ENCODE measurements around the gene CELSR2.

CELSR2 gene

GRCh38 chr1:109266965-109267364 is 17.6 kb downstream of the CELSR2 start:
- no peak for DNase-seq

GRCh38 chr1:109267743-109268300 is 18.5 kb downstream of the CELSR2 start:
- DNase-seq = no peak

DNA sequence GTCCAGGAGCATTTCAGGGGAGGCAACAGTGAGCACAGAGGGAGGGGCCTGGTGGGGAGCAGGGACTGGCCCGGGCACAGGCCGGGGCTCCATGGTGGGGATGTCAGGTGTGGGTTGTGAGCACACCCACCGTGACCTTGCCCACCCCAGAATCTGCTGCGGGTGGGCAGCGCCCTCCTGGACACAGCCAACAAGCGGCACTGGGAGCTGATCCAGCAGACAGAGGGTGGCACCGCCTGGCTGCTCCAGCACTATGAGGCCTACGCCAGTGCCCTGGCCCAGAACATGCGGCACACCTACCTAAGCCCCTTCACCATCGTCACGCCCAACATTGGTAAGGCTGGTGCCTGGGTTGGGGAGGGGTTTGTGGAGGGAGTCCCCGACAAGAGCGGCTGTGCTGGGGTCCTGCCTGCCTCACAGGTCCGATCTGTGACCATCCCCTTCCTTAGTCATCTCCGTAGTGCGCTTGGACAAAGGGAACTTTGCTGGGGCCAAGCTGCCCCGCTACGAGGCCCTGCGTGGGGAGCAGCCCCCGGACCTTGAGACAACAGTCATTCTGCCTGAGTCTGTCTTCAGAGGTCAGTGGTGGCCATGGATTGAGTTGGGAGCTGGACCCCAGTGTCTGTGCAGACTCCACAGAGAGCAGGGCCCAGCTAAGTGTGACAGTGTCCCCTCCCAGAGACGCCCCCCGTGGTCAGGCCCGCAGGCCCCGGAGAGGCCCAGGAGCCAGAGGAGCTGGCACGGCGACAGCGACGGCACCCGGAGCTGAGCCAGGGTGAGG is 19.3 kb downstream of the CELSR2 start:
- DNase-seq = no peak

GRCh38 chr1:109269212-109269980 is 20.1 kb downstream of the CELSR2 start:
- DNase-seq = no peak

DNA sequence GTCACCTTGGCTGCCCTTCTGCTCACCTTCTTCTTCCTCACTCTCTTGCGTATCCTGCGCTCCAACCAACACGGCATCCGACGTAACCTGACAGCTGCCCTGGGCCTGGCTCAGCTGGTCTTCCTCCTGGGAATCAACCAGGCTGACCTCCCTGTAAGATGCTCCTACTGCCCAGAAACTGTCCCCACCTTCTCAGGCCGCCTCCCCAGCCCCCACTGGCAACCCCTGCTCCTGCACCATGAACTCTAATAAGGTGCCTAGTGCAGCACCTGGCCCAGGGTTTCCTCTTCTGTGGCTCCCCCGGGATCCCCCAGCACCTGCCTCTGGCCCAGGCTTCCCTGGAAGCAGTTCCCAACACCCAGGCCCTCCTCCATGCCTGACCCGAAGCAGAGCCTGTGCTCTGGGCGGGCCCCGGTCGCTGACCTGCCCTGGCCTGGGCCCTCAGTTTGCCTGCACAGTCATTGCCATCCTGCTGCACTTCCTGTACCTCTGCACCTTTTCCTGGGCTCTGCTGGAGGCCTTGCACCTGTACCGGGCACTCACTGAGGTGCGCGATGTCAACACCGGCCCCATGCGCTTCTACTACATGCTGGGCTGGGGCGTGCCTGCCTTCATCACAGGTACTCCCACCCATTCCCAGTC is 20.8 kb downstream of the CELSR2 start:
- DNase-seq = no peak

- no peak for DNase-seq
Measured at GRCh38 chr1:109270623-109271317, 21.4 kb downstream of the CELSR2 start.

- DNase-seq = no peak
Measured at GRCh38 chr1:109271458-109271857, 22.1 kb downstream of the CELSR2 start.

GRCh38 chr1:109272021-109272799 is 22.9 kb downstream of the CELSR2 start:
- DNase-seq = no peak

DNA sequence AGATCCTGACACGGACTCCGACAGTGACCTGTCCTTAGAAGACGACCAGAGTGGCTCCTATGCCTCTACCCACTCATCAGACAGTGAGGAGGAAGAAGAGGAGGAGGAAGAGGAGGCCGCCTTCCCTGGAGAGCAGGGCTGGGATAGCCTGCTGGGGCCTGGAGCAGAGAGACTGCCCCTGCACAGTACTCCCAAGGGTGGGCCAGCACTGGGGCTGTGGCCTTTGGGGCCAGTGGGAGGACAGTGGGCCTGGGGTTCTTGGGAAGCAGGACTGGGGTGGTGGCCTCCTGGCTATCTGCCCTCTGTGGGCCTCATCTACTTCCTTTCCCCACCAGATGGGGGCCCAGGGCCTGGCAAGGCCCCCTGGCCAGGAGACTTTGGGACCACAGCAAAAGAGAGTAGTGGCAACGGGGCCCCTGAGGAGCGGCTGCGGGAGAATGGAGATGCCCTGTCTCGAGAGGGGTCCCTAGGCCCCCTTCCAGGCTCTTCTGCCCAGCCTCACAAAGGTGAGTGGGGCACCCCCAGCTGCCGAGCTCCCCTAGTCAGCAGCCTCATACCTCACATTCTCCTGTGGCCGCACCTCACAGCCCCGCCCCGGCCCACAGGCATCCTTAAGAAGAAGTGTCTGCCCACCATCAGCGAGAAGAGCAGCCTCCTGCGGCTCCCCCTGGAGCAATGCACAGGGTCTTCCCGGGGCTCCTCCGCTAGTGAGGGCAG is 23.6 kb downstream of the CELSR2 start:
- DNase-seq = no peak

DNA sequence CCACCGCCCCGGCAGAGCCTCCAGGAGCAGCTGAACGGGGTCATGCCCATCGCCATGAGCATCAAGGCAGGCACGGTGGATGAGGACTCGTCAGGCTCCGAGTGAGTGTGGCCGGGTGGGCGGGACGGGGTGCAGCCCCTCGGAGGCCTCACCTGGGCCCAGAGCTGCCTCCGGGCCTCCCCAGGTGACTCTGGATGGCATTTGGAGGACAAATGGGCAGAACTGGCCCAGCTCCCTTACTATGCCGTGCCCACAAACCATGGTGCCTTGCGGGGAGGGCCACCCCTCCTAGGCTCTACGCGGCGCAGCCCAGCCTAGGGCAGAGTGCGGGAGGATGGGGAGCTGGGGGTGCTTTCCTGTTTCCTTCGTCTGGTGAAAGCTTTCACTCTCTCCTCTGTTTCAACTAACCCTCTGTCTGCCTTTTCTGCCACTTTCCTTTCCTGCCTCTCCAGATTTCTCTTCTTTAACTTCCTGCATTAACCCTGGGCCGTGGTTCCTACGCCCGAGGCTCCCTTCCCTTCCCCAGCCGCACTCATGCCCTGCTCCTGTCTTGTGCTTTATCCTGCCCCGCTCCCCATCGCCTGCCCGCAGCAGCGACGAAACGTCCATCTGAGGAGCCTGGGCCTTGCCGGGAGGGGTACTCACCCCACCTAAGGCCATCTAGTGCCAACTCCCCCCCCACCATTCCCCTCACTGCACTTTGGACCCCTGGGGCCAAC is 24.4 kb downstream of the CELSR2 start:
- no peak for DNase-seq

GRCh38 chr1:109274533-109275476 is 25.5 kb downstream of the CELSR2 start:
- DNase-seq = peak; percentile 18

GRCh38 chr1:109275706-109276345 is 26.5 kb downstream of the CELSR2 start:
- no peak for DNase-seq

DNA sequence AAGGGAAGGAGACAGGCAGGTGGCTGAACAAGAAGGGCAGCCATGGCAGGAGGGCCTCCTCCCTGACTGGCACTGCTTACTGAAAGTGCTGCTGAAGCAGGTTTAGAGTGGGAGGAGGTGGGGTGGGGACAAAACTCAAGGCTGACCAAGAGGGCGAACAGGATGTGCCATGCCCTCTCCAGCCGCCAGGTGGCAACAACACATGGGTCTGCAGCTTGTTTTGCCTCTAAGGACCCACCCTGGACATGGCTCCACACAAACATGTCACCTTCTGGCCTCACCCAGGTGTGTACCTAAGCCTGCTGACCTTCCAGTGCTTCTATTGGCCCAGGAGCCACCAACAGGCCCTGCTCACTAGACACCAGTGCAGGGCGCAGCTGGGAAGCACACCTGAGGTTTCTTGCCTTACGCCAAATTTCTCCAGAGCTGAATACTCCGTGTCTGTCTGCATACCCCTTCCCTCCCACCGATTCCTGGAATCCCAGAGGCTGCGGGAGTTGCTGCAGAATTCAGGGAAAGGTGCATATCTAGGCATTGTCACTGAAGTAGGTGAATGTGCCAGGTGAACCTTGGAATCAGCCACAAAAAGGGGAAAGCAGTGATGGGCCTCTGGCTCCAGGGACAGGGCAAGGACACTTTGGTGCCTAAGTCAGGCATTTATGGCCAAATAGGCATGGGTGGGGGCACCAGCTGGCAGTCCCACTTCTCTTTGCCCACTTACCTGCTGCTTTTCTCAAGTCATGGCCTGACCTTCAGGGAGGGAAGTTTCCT is 28.3 kb downstream of the CELSR2 start:
- DNase-seq = no peak

DNA sequence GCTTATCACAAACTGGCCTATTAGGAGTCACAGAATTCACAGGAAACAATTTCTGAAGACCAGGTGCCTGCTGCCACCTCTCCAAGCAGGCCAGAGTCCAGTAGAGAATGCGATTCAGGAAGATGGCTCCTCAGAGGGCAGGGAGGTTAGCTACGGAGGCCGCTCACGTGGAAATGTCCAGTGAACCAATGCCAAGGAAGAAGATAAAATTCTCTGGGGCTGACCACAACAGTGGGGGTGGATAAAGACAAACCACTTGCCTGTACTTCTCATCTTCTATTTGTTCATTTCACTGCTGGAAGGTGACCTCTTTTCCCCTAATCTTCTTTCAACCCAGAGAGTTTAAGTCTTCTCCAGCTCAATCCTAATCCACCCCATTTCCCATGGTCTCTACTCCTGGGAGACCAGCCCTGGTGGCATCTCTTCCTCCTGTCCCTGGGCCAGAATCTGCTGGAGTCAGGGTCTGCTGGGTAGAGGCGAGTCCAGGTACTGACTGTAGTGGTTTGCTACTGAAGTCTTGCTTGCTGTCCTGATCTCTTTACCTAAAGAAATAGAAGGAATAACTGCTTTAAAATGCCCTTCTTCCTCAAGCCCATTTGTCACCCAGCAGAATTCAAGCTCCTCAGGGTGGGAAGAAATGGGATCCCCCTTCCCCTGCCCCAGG is 30.4 kb downstream of the CELSR2 start:
- DNase-seq = no peak

DNA sequence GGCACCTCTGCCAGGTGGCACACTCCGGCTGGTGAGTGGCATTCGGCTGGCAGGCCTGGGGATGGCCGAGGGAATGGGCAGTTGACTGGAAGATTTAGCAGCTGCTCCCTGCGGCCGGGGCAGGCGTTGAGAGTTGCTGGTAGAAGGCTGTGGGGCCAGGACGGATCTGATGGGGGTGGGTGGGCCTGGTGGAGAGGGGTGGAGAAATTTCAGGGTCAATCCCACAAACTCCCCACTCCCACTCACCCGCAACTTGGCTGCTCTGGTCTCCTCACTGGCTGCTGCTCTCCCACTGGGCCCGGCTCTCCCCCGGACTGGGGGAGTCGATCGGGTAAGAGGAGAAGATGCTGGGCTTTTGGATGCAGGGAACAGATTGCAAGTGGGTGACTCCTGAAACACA is 31.5 kb downstream of the CELSR2 start:
- DNase-seq = no peak

- DNase-seq = no peak
Measured at GRCh38 chr1:109281680-109282496, 32.5 kb downstream of the CELSR2 start.

DNA sequence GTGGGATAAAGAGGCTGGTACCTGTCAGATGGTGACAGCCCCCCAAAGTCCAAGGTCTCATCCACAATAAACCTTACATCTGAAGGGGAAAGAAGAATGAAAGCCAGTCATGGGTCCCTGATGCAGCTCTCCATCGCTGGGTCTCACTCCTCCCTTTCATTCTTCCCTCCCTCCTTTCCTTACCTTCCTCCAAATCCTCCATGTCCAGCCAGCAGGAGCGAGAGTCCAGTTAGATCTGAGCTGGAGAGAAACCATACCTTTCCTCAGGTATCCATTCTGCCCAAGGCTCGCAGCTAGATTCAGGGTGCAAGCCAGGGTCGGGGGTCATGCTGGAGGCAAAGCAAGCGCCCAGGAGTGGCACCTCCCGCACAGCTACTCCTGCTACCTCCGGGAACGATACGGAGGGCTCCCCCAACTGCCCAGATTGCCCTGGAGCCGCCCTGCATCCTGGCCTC is 33.2 kb downstream of the CELSR2 start:
- no peak for DNase-seq
